Ishikawa (cell line): ENCODE results near the gene RAP2B.

ENCODE experiments used
- CEBPB ChIP-seq: IDR thresholded peaks from 2 replicates; pipeline ENCODE4 v1.6.1; 2012
- CREB1 ChIP-seq: IDR thresholded peaks from 2 replicates; pipeline ENCODE4 v1.6.1; 2012; ENCODE audit warnings: low read depth
- EGR1 ChIP-seq: IDR thresholded peaks from 2 replicates; pipeline ENCODE4 v1.6.1; 2012
- EP300 ChIP-seq: IDR thresholded peaks from 2 replicates; pipeline ENCODE4 v1.6.1; 2012; ENCODE audit warnings: borderline replicate concordance
- FOXM1 ChIP-seq: IDR thresholded peaks from 2 replicates; pipeline ENCODE4 v1.6.1; 2012; ENCODE audit warnings: low read depth, borderline replicate concordance
- MAX ChIP-seq: IDR thresholded peaks from 2 replicates; pipeline ENCODE4 v1.6.1; 2012
- NFIC ChIP-seq: IDR thresholded peaks from 2 replicates; pipeline ENCODE4 v1.6.1; 2012
- RAD21 ChIP-seq: IDR thresholded peaks from 2 replicates; pipeline ENCODE4 v1.6.1; 2012; ENCODE audit warnings: low read depth
- REST ChIP-seq: IDR thresholded peaks from 2 replicates; pipeline ENCODE4 v1.6.1; 2012; ENCODE audit warnings: low read depth, mild to moderate bottlenecking
- TAF1 ChIP-seq: IDR thresholded peaks from 2 replicates; pipeline ENCODE4 v1.6.1; 2012; ENCODE audit warnings: low read depth, mild to moderate bottlenecking
- TCF12 ChIP-seq: IDR thresholded peaks from 2 replicates; pipeline ENCODE4 v1.6.1; 2012; ENCODE audit warnings: low read depth
- TEAD4 ChIP-seq: IDR thresholded peaks from 2 replicates; pipeline ENCODE4 v1.6.1; 2012
- USF1 ChIP-seq: IDR thresholded peaks from 2 replicates; pipeline ENCODE4 v1.6.1; 2012
- YY1 ChIP-seq: IDR thresholded peaks from 2 replicates; pipeline ENCODE4 v1.6.1; 2012; ENCODE audit warnings: low read depth
- ZBTB7A ChIP-seq: IDR thresholded peaks from 2 replicates; pipeline ENCODE4 v1.6.1; 2012; ENCODE audit warnings: low read depth

RAP2B gene

GRCh38 chr3:153169793-153170383, 7.9 kb downstream of the RAP2B start:
- TF ChIP-seq FOXM1 = no peak
- TF ChIP-seq USF1 = no peak
- no peak for TF ChIP-seq CREB1
- no peak for TF ChIP-seq ZBTB7A
- TF ChIP-seq TAF1 = no peak
- no peak for TF ChIP-seq TEAD4
- TF ChIP-seq NFIC = no peak
- no peak for TF ChIP-seq YY1
- no peak for TF ChIP-seq TCF12
- no peak for TF ChIP-seq EP300
- TF ChIP-seq EGR1 = no peak
- TF ChIP-seq MAX = no peak
- no peak for TF ChIP-seq REST
- TF ChIP-seq CEBPB = no peak

DNA sequence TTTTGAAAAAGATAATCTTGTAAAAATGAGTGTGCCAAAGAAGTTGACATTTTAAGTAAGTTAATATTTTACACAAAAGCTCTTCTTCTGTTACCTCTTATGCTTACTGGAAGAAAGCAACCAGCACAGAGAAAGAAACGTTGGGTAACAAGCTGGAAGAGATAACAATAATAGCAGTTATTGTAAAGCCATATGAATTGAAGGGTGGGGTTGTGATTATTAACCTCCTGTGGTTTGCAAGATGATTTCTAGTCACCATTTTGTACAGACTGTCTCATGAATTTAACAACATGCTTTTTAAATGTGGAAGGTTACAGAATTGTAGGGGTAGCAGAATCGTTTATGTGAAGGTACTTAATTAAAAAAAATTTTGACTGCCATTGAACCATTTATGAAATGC, 9.2 kb downstream of the RAP2B start:
- TF ChIP-seq TAF1 (no peak), CEBPB (no peak), ZBTB7A (no peak), TCF12 (no peak), EP300 (no peak), EGR1 (no peak), TEAD4 (no peak), REST (no peak), FOXM1 (no peak), RAD21 (no peak), CREB1 (no peak), NFIC (no peak), YY1 (no peak), USF1 (no peak), MAX (no peak)

GRCh38 chr3:153171918-153172317, 9.9 kb downstream of the RAP2B start:
- TF ChIP-seq TCF12 (no peak), NFIC (no peak), CEBPB (no peak), EP300 (no peak), RAD21 (no peak), EGR1 (no peak), MAX (no peak), FOXM1 (no peak), TEAD4 (no peak), YY1 (no peak), CREB1 (no peak)

DNA sequence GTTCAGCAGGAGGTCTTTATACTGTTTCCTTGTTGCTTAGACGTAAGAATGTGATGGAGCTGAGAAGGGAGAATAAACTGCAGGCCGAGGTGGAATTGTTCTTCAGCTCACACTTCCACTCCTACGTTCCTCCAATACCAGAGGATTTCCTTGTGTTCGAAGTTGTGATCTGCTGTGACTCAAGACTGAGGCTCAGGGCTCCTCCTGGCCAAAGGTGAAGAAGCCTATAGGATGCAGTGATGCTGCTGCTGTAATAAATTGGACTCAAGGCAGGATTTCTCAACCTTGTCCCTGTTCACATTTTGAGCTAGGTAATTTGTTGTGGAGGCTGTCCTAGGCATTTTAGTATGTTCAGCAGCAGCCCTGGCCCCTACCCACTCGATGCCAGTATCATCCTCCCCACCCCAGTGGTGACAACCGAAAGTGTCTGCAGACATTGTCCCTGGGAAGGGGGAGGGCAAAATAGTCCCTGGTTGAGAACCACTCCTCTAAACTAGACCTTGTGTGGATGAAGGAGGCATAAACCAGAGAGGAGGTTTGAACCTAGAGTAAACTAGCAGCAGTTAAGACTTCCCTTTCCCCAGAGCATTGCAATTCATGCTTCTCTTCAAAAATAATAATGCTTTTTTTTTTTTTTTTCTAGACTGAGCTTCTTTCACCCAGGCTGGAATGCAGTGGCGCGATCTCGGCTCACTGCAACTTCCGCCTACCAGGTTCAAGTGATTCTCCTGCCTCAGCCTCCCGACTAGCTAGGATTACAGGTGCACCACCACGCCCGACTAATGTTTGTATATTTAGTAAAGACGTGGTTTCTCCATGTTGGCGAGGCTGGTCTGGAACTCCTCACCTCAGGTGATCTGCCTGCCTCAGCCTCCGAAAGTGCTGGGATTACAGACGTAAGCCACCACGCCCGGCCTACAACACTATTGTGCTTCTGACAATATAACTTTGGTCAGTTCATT, 11.1 kb downstream of the RAP2B start:
- TF ChIP-seq EGR1 = no peak
- TF ChIP-seq TCF12 = no peak
- TF ChIP-seq MAX = no peak
- no peak for TF ChIP-seq ZBTB7A
- no peak for TF ChIP-seq RAD21
- no peak for TF ChIP-seq FOXM1
- TF ChIP-seq YY1 = no peak
- TF ChIP-seq NFIC = no peak
- TF ChIP-seq EP300 = no peak
- TF ChIP-seq TEAD4 = no peak
- TF ChIP-seq REST = no peak
- TF ChIP-seq CEBPB = no peak
